Inferior parietal cortex (tissue), 1 donor: ENCODE measurements around the gene MGAT5.

Experiments
- DNase-seq: peaks from one replicate; pipeline ENCODE4 v3.0.0-alpha.2; 2016; ENCODE audit errors: extremely low spot score

Gene MGAT5

GRCh38 chr2:134449751-134450513 is 196.1 kb downstream of the MGAT5 start:
- no peak for DNase-seq

- DNase-seq = no peak
These were observed 197.4 kb downstream of the MGAT5 start for GRCh38 chr2:134451347-134451630.

GRCh38 chr2:134452042-134452733 is 198.3 kb downstream of the MGAT5 start:
- no peak for DNase-seq

- DNase-seq = no peak
These were observed 199.6 kb downstream of the MGAT5 start for GRCh38 chr2:134453476-134453875.

- no peak for DNase-seq
These were observed 200.1 kb downstream of the MGAT5 start for GRCh38 chr2:134453973-134454372.

- DNase-seq = no peak
These were observed 200.6 kb downstream of the MGAT5 start for GRCh38 chr2:134454426-134454825.

GRCh38 chr2:134454931-134455330 is 201.1 kb downstream of the MGAT5 start:
- DNase-seq = no peak

GRCh38 chr2:134455426-134455825 is 201.6 kb downstream of the MGAT5 start:
- DNase-seq = no peak

- no peak for DNase-seq
These were observed 203.5 kb downstream of the MGAT5 start for GRCh38 chr2:134457353-134457752.

GRCh38 chr2:134457765-134458472 is 204.0 kb downstream of the MGAT5 start:
- DNase-seq = no peak

GRCh38 chr2:134458473-134458853 is 204.6 kb downstream of the MGAT5 start:
- no peak for DNase-seq

- no peak for DNase-seq
These were observed 205.1 kb downstream of the MGAT5 start for GRCh38 chr2:134458950-134459349.

GRCh38 chr2:134459706-134460406 is 206.0 kb downstream of the MGAT5 start:
- DNase-seq = no peak

GRCh38 chr2:134460583-134460998 is 206.7 kb downstream of the MGAT5 start:
- DNase-seq = peak; percentile 67

- DNase-seq = no peak
These were observed 207.6 kb downstream of the MGAT5 start for GRCh38 chr2:134461511-134461910.

GRCh38 chr2:134462275-134462674 is 208.4 kb downstream of the MGAT5 start:
- DNase-seq = no peak

GRCh38 chr2:134462791-134463698 is 209.2 kb downstream of the MGAT5 start:
- DNase-seq = no peak

GRCh38 chr2:134463699-134464022 is 209.8 kb downstream of the MGAT5 start:
- DNase-seq = no peak

GRCh38 chr2:134465228-134466105 is 211.6 kb downstream of the MGAT5 start:
- DNase-seq = no peak

- DNase-seq = no peak
These were observed 212.3 kb downstream of the MGAT5 start for GRCh38 chr2:134466141-134466540.
